CD4-positive, alpha-beta memory T cell (primary cell): ENCODE results near the gene EYA3. TPM values are rescaled to one million over a fixed set of nuclear protein-coding genes. Genes with fewer than 3 reads are reported as not detected.
"Not testable (repeated sequence)": the region's sequence is repeated elsewhere in the genome, so short reads cannot be mapped to it uniquely, and the experiment has no call there.

Source experiments
- CTCF ChIA-PET: fragments of 350-600 bp; sonication (Branson Sonifier 250); formaldehyde crosslinking; loops from one replicate; lab custom pipeline; 2021; ENCODE audit warnings: inconsistent platforms; ENCODE audit not compliant: partially characterized antibody; lab: Charles Lee
- POLR2A ChIA-PET: fragments of 350-600 bp; sonication (Branson Sonifier 250); formaldehyde crosslinking; loops from one replicate; lab custom pipeline; 2021; ENCODE audit not compliant: partially characterized antibody; lab: Charles Lee
- DNase-seq, 5 donors: peaks; one replicate each; pipeline versions ENCODE4 v3.0.0 to v3.0.0-alpha.2; 2020 to 2022; ENCODE audit warnings: mixed read lengths in 1 of 5
- H3K27ac ChIP-seq: one replicate; pipeline ENCODE4 v1.7.0; 2013; ENCODE audit warnings: low read depth, low read length
- H3K27me3 ChIP-seq: 2 replicates; pipeline ENCODE4 v1.7.0; 2013; ENCODE audit warnings: mild to moderate bottlenecking, low read length, moderate library complexity; ENCODE audit not compliant: insufficient read depth
- H3K36me3 ChIP-seq: 2 replicates; pipeline ENCODE4 v1.7.0; 2013; ENCODE audit warnings: mild to moderate bottlenecking, low read length, moderate library complexity; ENCODE audit not compliant: insufficient read depth
- H3K4me1 ChIP-seq: 2 replicates; pipeline ENCODE4 v1.7.0; 2013; ENCODE audit warnings: mild to moderate bottlenecking, low read length, moderate library complexity; ENCODE audit not compliant: insufficient read depth
- H3K4me3 ChIP-seq, 2 donors: one replicate each; pipeline ENCODE4 v1.7.0; 2013; ENCODE audit warnings: low read length in 2 of 2, mild to moderate bottlenecking in 1 of 2
- H3K9me3 ChIP-seq, 2 donors: one replicate each; pipeline ENCODE4 v1.7.0; 2013; ENCODE audit warnings: low read length in 2 of 2, control low read depth in 1 of 2; ENCODE audit not compliant: control insufficient read depth in 1 of 2
- H3K27ac Mint-ChIP-seq, 7 donors: one replicate each; pipeline ENCODE4 v1.8.0; 2020 to 2021; ENCODE audit warnings: mixed read lengths in 7 of 7, mild to moderate bottlenecking in 6 of 7, inconsistent platforms in 3 of 7, moderate library complexity in 3 of 7
- H3K27me3 Mint-ChIP-seq, 2 donors: one replicate each; pipeline ENCODE4 v1.8.0; 2020 to 2021; ENCODE audit warnings: mixed read lengths in 2 of 2
- H3K36me3 Mint-ChIP-seq, 2 donors: one replicate each; pipeline ENCODE4 v1.8.0; 2020 to 2021; ENCODE audit warnings: mixed read lengths in 2 of 2, inconsistent platforms in 1 of 2, mild to moderate bottlenecking in 1 of 2
- H3K4me1 Mint-ChIP-seq, 4 donors: one replicate each; pipeline ENCODE4 v1.8.0; 2020 to 2021; ENCODE audit warnings: mixed read lengths in 4 of 4, mild to moderate bottlenecking in 1 of 4
- H3K4me3 Mint-ChIP-seq, 8 donors: one replicate each; pipeline ENCODE4 v1.8.0; 2020 to 2021; ENCODE audit warnings: mixed read lengths in 8 of 8, mild to moderate bottlenecking in 7 of 8, moderate library complexity in 6 of 8, inconsistent platforms in 3 of 8
- H3K9me3 Mint-ChIP-seq, 8 donors: one replicate each; pipeline ENCODE4 v1.8.0; 2020 to 2021; ENCODE audit warnings: mixed read lengths in 8 of 8, mild to moderate bottlenecking in 5 of 8, inconsistent platforms in 3 of 8, moderate library complexity in 1 of 8
- intact Hi-C: fragments of 100-400 bp; cut with micrococcal nuclease; formaldehyde crosslinking; loops from one replicate; pipeline ENCODE4 v1.15.1; 2023
- polyA plus RNA-seq, 2 donors: library from polyadenylated mRNA; unstranded; fragments of 300-500 nt; fragmentation: Illumina TruSeq; gene quantifications; one replicate each; pipeline ENCODE4 v1.2.3, GENCODE V29; 2021
- total RNA-seq, 2 experiments: library from RNA; stranded (reverse); gene quantifications; one replicate each; pipeline ENCODE4 v1.2.3, GENCODE V29; 2021

The EYA3 gene
- total and polyA plus RNA-seq, 4 experiments from 2014 or later = 4.8 to 22.6 (median 13.5) TPM

GRCh38 chr1:27999055-27999454 is 89.4 kb downstream of the EYA3 start:
- Histone ChIP-seq H3K4me3 (no peak overlapping the region), H3K36me3 (peaks cover 22% of the 10 kb centered on the region), H3K27me3 (no peaks in the 10 kb centered on the region), H3K27ac (no peak overlapping the region), H3K9me3 (no peaks in the 10 kb centered on the region), H3K4me1 (peaks cover 2% of the 10 kb centered on the region)
- Mint-ChIP-seq H3K9me3 (no peaks in the 10 kb centered on the region), H3K27ac (peak overlapping the region in 1 of 7 donors; percentile 77), H3K4me3 (no peak overlapping the region), H3K4me1 (peaks cover 1 to 6% (median 3%) of the 10 kb centered on the region in 4 donors), H3K36me3 (peaks cover 34 to 41% of the 10 kb centered on the region in 2 donors), H3K27me3 (no peaks in the 10 kb centered on the region)
- intact Hi-C loops = no loop called here
- DNase-seq = no peak
- ChIA-PET CTCF (no interaction called here), POLR2A (no interaction called here)

GRCh38 chr1:27994526-27994925 is 93.9 kb downstream of the EYA3 start:
- Mint-ChIP-seq H3K36me3 (peaks cover 33 to 52% of the 10 kb centered on the region in 2 donors), H3K27ac (peak overlapping the region in 2 of 7 donors; percentile 41 to 65), H3K4me1 (peaks cover 24 to 37% (median 31%) of the 10 kb centered on the region in 4 donors)
- H3K4me3 ChIP-seq, H3K4me3 Mint-ChIP-seq, H3K27me3 ChIP-seq, POLR2A ChIA-PET, H3K9me3 ChIP-seq, H3K9me3 Mint-ChIP-seq, intact Hi-C loops, DNase-seq, H3K27ac ChIP-seq, H3K27me3 Mint-ChIP-seq: not testable (repeated sequence)
- CTCF ChIA-PET = interaction anchor here (3.2 kb wide), 1 partner anchor 54 kb away, joined by 16 read pairs; no protein-coding TSS in a partner anchor
- Histone ChIP-seq H3K4me1 (peaks cover 31% of the 10 kb centered on the region), H3K36me3 (peaks cover 23% of the 10 kb centered on the region)

- H3K27ac ChIP-seq = peak overlapping the region; percentile 65
Measured at GRCh38 chr1:27994060-27994459, 94.3 kb downstream of the EYA3 start.

GRCh38 chr1:27993241-27993640 is 95.2 kb downstream of the EYA3 start:
- H3K27me3 Mint-ChIP-seq = no peaks in the 10 kb centered on the region
- Histone ChIP-seq H3K27me3 (no peaks in the 10 kb centered on the region), H3K9me3 (no peaks in the 10 kb centered on the region), H3K36me3 (peaks cover 36% of the 10 kb centered on the region), H3K4me1 (peaks cover 31% of the 10 kb centered on the region), H3K4me3 (no peak overlapping the region), H3K27ac (peak overlapping the region; percentile 65)
- H3K4me3 Mint-ChIP-seq = peak overlapping the region in 6 of 8 donors; percentile 18 to 86 (median 68)
- H3K36me3 Mint-ChIP-seq = peaks cover 39 to 60% of the 10 kb centered on the region in 2 donors
- peaks cover 24 to 37% (median 31%) of the 10 kb centered on the region in 4 donors for H3K4me1 Mint-ChIP-seq
- ChIA-PET CTCF (interaction anchor here (3.2 kb wide), 1 partner anchor 53 kb away, joined by 16 read pairs; no protein-coding TSS in a partner anchor), POLR2A (interaction anchor here (0.5 to 3.2 kb wide), 22 partner anchors 9 to 1866 kb away, joined by 3 to 19 read pairs (median 4); partner anchors contain the start of genes EYA3, MED18, PPP1R8 and XKR8)
- intact Hi-C loops = no loop called here
- DNase-seq = peak in 3 of 5 donors; percentile 13 to 30 (median 22)
- no peaks in the 10 kb centered on the region for H3K9me3 Mint-ChIP-seq
- peak overlapping the region; percentile 65 to 99 (median 89) for H3K27ac Mint-ChIP-seq

More at GRCh38 chr1:27994060-27994459, 94.3 kb downstream of the EYA3 start:
- no peak overlapping the region for H3K4me3 Mint-ChIP-seq
- H3K27ac Mint-ChIP-seq = peak overlapping the region in 6 of 7 donors; percentile 18 to 99 (median 58)
- intact Hi-C loops = no loop called here
- H3K4me1 Mint-ChIP-seq = peaks cover 24 to 37% (median 31%) of the 10 kb centered on the region in 4 donors
- POLR2A ChIA-PET = interaction anchor here (0.6 to 3.2 kb wide), 5 partner anchors 94 to 197 kb away, joined by 3 to 13 read pairs (median 5); partner anchors contain the start of genes EYA3 and PPP1R8
- Histone ChIP-seq H3K36me3 (peaks cover 28% of the 10 kb centered on the region), H3K27me3 (no peaks in the 10 kb centered on the region), H3K4me1 (peaks cover 31% of the 10 kb centered on the region), H3K4me3 (no peak overlapping the region), H3K9me3 (no peaks in the 10 kb centered on the region)
- H3K9me3 Mint-ChIP-seq = no peaks in the 10 kb centered on the region
- no peaks in the 10 kb centered on the region for H3K27me3 Mint-ChIP-seq
- H3K36me3 Mint-ChIP-seq = peaks cover 35 to 53% of the 10 kb centered on the region in 2 donors
- no peak for DNase-seq
- CTCF ChIA-PET = interaction anchor here (3.2 kb wide), 1 partner anchor 54 kb away, joined by 16 read pairs; no protein-coding TSS in a partner anchor

GRCh38 chr1:27992276-27992675 is 96.1 kb downstream of the EYA3 start:
- Mint-ChIP-seq H3K27me3 (no peaks in the 10 kb centered on the region), H3K27ac (peak overlapping the region; percentile 64 to 99 (median 87)), H3K4me3 (peak overlapping the region in 7 of 8 donors; percentile 17 to 86 (median 58)), H3K9me3 (no peaks in the 10 kb centered on the region), H3K4me1 (peaks cover 25 to 39% (median 31%) of the 10 kb centered on the region in 4 donors), H3K36me3 (peaks cover 34 to 60% of the 10 kb centered on the region in 2 donors)
- intact Hi-C loops = no loop called here
- peak; percentile 47 to 68 (median 56) for DNase-seq
- CTCF ChIA-PET = interaction anchor here (1.2 to 3.2 kb wide), 3 partner anchors 12 to 52 kb away, joined by 3 to 16 read pairs (median 11); no protein-coding TSS in a partner anchor
- POLR2A ChIA-PET = interaction anchor here (0.8 to 3.2 kb wide), 13 partner anchors 11 to 513 kb away, joined by 3 to 19 read pairs (median 4); partner anchors contain the start of genes EYA3, PPP1R8, RCC1 and XKR8
- H3K27ac ChIP-seq = peak overlapping the region; percentile 65
- no peaks in the 10 kb centered on the region for H3K9me3 ChIP-seq
- H3K4me1 ChIP-seq = peaks cover 31% of the 10 kb centered on the region
- H3K36me3 ChIP-seq = peaks cover 29% of the 10 kb centered on the region
- no peaks in the 10 kb centered on the region for H3K27me3 ChIP-seq
- H3K4me3 ChIP-seq = no peak overlapping the region

- Histone ChIP-seq H3K27me3 (no peaks in the 10 kb centered on the region), H3K9me3 (no peaks in the 10 kb centered on the region), H3K4me3 (no peak overlapping the region), H3K4me1 (peaks cover 31% of the 10 kb centered on the region), H3K36me3 (peaks cover 17% of the 10 kb centered on the region), H3K27ac (no peak overlapping the region)
- Mint-ChIP-seq H3K4me3 (peak overlapping the region in 2 of 8 donors; percentile 14 to 39), H3K27ac (peak overlapping the region in 5 of 7 donors; percentile 5 to 83 (median 65)), H3K9me3 (no peaks in the 10 kb centered on the region), H3K36me3 (peaks cover 33 to 53% of the 10 kb centered on the region in 2 donors), H3K4me1 (peaks cover 27 to 38% (median 33%) of the 10 kb centered on the region in 4 donors), H3K27me3 (no peaks in the 10 kb centered on the region)
- CTCF ChIA-PET = interaction anchor here (0.8 to 3.2 kb wide), 5 partner anchors 10 to 322 kb away, joined by 3 to 16 read pairs (median 4); no protein-coding TSS in a partner anchor
- POLR2A ChIA-PET = interaction anchor here (1.3 to 3.2 kb wide), 4 partner anchors 10 to 160 kb away, joined by 3 to 19 read pairs (median 9); partner anchors contain the start of genes PPP1R8 and XKR8
- intact Hi-C loops = no loop called here
- no peak for DNase-seq
Measured at GRCh38 chr1:27990920-27991537, 97.4 kb downstream of the EYA3 start.
